Cardiac septum (tissue), 1 donor: ENCODE results near the gene KPNB1. TPM values are rescaled to one million over a fixed set of nuclear protein-coding genes. Genes with fewer than 3 reads are reported as not detected.

Experiments
- DNase-seq: peaks from one replicate; pipeline ENCODE4 v3.0.0-alpha.2; 2020; ENCODE audit warnings: low spot score
- intact Hi-C: fragments of 100-400 bp; cut with DNase I; formaldehyde crosslinking; loops from one replicate; pipeline ENCODE4 v1.14.0; 2022
- total RNA-seq: library from RNA; stranded (reverse); fragmentation: NEBNext Ultra II Directional; extraction: Animal tissue kit (Norgen Biotek cat#: 25700); gene quantifications from one replicate; pipeline ENCODE4 v1.2.1, GENCODE V29; 2021
- donor health status: DM: no; HTN: no; CAD: no.

The KPNB1 gene
- total RNA-seq, 1 donor from 2014 or later: 185 TPM

- intact Hi-C loops: no loop called here
- DNase-seq: no peak
Measured at GRCh38 chr17:47705536-47706530, 56.1 kb downstream of the KPNB1 start.

- no peak for DNase-seq
- intact Hi-C loops: no loop called here
Measured at GRCh38 chr17:47707056-47707804, 57.5 kb downstream of the KPNB1 start.

- DNase-seq: no peak
- intact Hi-C loops: no loop called here
Measured at GRCh38 chr17:47707884-47708283, 58.2 kb downstream of the KPNB1 start.

GRCh38 chr17:47708312-47708863 lies 58.7 kb downstream of the KPNB1 start:
- intact Hi-C loops: no loop called here
- no peak for DNase-seq

- intact Hi-C loops: no loop called here
- no peak for DNase-seq
Measured at GRCh38 chr17:47708864-47709541, 59.3 kb downstream of the KPNB1 start.

- intact Hi-C loops: no loop called here
- DNase-seq: no peak
Measured at GRCh38 chr17:47709594-47709993, 59.9 kb downstream of the KPNB1 start.

- no peak for DNase-seq
- intact Hi-C loops: no loop called here
Measured at GRCh38 chr17:47711366-47712099, 61.8 kb downstream of the KPNB1 start.

GRCh38 chr17:47712330-47713023 lies 62.8 kb downstream of the KPNB1 start:
- no peak for DNase-seq
- intact Hi-C loops: no loop called here

GRCh38 chr17:47713980-47714700 lies 64.4 kb downstream of the KPNB1 start:
- intact Hi-C loops: no loop called here
- no peak for DNase-seq

GRCh38 chr17:47714773-47715396 lies 65.2 kb downstream of the KPNB1 start:
- DNase-seq: no peak
- intact Hi-C loops: no loop called here

GRCh38 chr17:47715669-47716325 lies 66.1 kb downstream of the KPNB1 start:
- DNase-seq: no peak
- intact Hi-C loops: no loop called here

- intact Hi-C loops: no loop called here
- DNase-seq: no peak
Measured at GRCh38 chr17:47716375-47716774, 66.7 kb downstream of the KPNB1 start.

- DNase-seq: no peak
- intact Hi-C loops: no loop called here
Measured at GRCh38 chr17:47717261-47717697, 67.6 kb downstream of the KPNB1 start.

- DNase-seq: no peak
- intact Hi-C loops: no loop called here
Measured at GRCh38 chr17:47717979-47718621, 68.4 kb downstream of the KPNB1 start.

GRCh38 chr17:47718634-47719405 lies 69.1 kb downstream of the KPNB1 start:
- intact Hi-C loops: no loop called here

More at GRCh38 chr17:47718634-47719405, 69.1 kb downstream of the KPNB1 start:
- no peak for DNase-seq
